OCI-LY7 (cell line): ENCODE results near the gene OR10A6. TPM values are rescaled to one million over a fixed set of nuclear protein-coding genes. Genes with fewer than 3 reads are reported as not detected.

Experiments used
- BruUV-seq: library from RNA; stranded (reverse); fragments of 400-500 nt; replicated peaks from 2 replicates; lab custom pipeline; 2021; lab: Mats Ljungman, UMichigan
- CTCF ChIA-PET: fragments of 300-600 bp; sonication (Branson Sonifier 250); formaldehyde crosslinking; loops from one replicate; lab custom pipeline; 2022; ENCODE audit warnings: antibody characterized with exemption; ENCODE audit not compliant: unreplicated experiment; lab: Charles Lee
- POLR2A ChIA-PET: fragments of 300-600 bp; sonication (Branson Sonifier 250); formaldehyde crosslinking; loops from one replicate; lab custom pipeline; 2022; ENCODE audit warnings: antibody characterized with exemption; lab: Charles Lee
- DNase-seq: peaks from one replicate; pipeline ENCODE4 v3.0.0-alpha.2; 2015; ENCODE audit warnings: low spot score
- H2AFZ ChIP-seq: fragments of 200-600 bp; sonication (generic), shearing (Covaris generic); 2 replicates; pipeline ENCODE4 v1.6.1; 2014; ENCODE audit warnings: mild to moderate bottlenecking, antibody characterized with exemption, low read length, moderate library complexity
- H3K27ac ChIP-seq: fragments of 200-600 bp; sonication (generic); 2 replicates; pipeline ENCODE4 v1.5.1; 2014; ENCODE audit warnings: mixed run types, low read depth, mild to moderate bottlenecking, moderate library complexity, low read length, inconsistent platforms; ENCODE audit not compliant: poor library complexity, severe bottlenecking
- H3K36me3 ChIP-seq: fragments of 200-600 bp; sonication (generic); 2 replicates; pipeline ENCODE4 v1.6.1; 2014; ENCODE audit warnings: mild to moderate bottlenecking, antibody characterized with exemption, low read length, moderate library complexity, mixed read lengths; ENCODE audit not compliant: insufficient read depth
- H3K4me1 ChIP-seq: fragments of 200-600 bp; sonication (generic); 2 replicates; pipeline ENCODE4 v1.5.1; 2014; ENCODE audit warnings: mild to moderate bottlenecking, low read length; ENCODE audit not compliant: insufficient read depth, poor library complexity, severe bottlenecking
- H3K4me2 ChIP-seq: fragments of 200-600 bp; sonication (generic); 2 replicates; pipeline ENCODE4 v1.6.1; 2014; ENCODE audit warnings: mild to moderate bottlenecking, low read length
- H3K4me3 ChIP-seq: fragments of 200-600 bp; sonication (generic); 2 replicates; pipeline ENCODE4 v1.5.1; 2014; ENCODE audit warnings: mild to moderate bottlenecking, low read depth, low read length; ENCODE audit not compliant: poor library complexity, severe bottlenecking
- H3K79me2 ChIP-seq: fragments of 200-600 bp; sonication (generic); 2 replicates; pipeline ENCODE4 v1.6.1; 2016; ENCODE audit warnings: low read depth, mild to moderate bottlenecking, low read length, moderate library complexity, mixed read lengths; ENCODE audit not compliant: insufficient read depth
- H3K9me2 ChIP-seq: fragments of 200-600 bp; sonication (generic); 2 replicates; pipeline ENCODE4 v1.6.1; 2016; ENCODE audit warnings: mild to moderate bottlenecking, low read length, mixed read lengths; ENCODE audit not compliant: insufficient read depth
- H3K9me3 ChIP-seq: fragments of 200-600 bp; sonication (generic); 2 replicates; pipeline ENCODE4 v1.6.1; 2014; ENCODE audit warnings: mild to moderate bottlenecking, mixed run types, low read length, mixed read lengths
- H4K20me1 ChIP-seq: fragments of 200-600 bp; sonication (generic); 2 replicates; pipeline ENCODE4 v1.6.1; 2014; ENCODE audit warnings: mild to moderate bottlenecking, antibody characterized with exemption, low read length, moderate library complexity, mixed read lengths; ENCODE audit not compliant: insufficient read depth
- CTCF ChIP-seq: fragments of 200-600 bp; sonication (generic); conservative IDR thresholded peaks from 2 replicates; pipeline ENCODE4 v1.5.1; 2014; ENCODE audit warnings: mild to moderate bottlenecking, antibody characterized with exemption, low read length, moderate library complexity, mixed read lengths
- EZH2phosphoT487 ChIP-seq: fragments of 200-600 bp; sonication (generic); IDR thresholded peaks from 2 replicates; pipeline ENCODE4 v1.6.1; 2018; ENCODE audit warnings: low read depth, borderline replicate concordance, mild to moderate bottlenecking, mixed run types, antibody characterized with exemption, low read length, moderate library complexity, mixed read lengths
- intact Hi-C: fragments of 100-400 bp; cut with micrococcal nuclease; formaldehyde crosslinking; loops from one replicate; pipeline ENCODE4 v1.10.0; 2022; ENCODE audit not compliant: unreplicated experiment
- total RNA-seq, 2 experiments: library from RNA; depleted of rRNA in 1 of 2; stranded (reverse); fragments of >200 nt in 1 of 2; shearing (Covaris generic) in 1 of 2; gene quantifications; 2 replicates each; pipeline ENCODE4 v1.2.3, GENCODE V29; 2014 to 2022

OR10A6 gene
- total RNA-seq, 2 experiments from 2014 or later, result not detected

- no TSS peak for BruUV-seq
- intact Hi-C loops, result no loop called here
- H3K27ac ChIP-seq, result no peak overlapping the region
- no peaks in the 10 kb centered on the region for H3K9me2 ChIP-seq
- H3K4me2 ChIP-seq, result no peak overlapping the region
- DNase-seq, result no peak
- TF ChIP-seq EZH2phosphoT487, result no peak
- TF ChIP-seq CTCF, result no peak
- H3K9me3 ChIP-seq, result no peaks in the 10 kb centered on the region
- no peak overlapping the region for H2AFZ ChIP-seq
- H3K36me3 ChIP-seq, result no peaks in the 10 kb centered on the region
- ChIA-PET CTCF (no interaction called here), POLR2A (interaction anchor here (0.6 to 3.9 kb wide), 6 partner anchors 9 to 1736 kb away, joined by 3 to 29 read pairs (median 4); partner anchors contain the start of genes CNGA4, EIF3F and NLRP10)
- peaks cover 6% of the 10 kb centered on the region for H3K4me1 ChIP-seq
- H4K20me1 ChIP-seq, result no peaks in the 10 kb centered on the region
- H3K79me2 ChIP-seq, result no peaks in the 10 kb centered on the region
- no peak overlapping the region for H3K4me3 ChIP-seq
Observed at GRCh38 chr11:7974668-7975067, 43.6 kb upstream of the OR10A6 start.

- TF ChIP-seq EZH2phosphoT487 (no peak), CTCF (no peak)
- no TSS peak for BruUV-seq
- Histone ChIP-seq H3K9me2 (no peaks in the 10 kb centered on the region), H3K9me3 (no peaks in the 10 kb centered on the region), H3K36me3 (no peaks in the 10 kb centered on the region), H3K4me1 (peaks cover 6% of the 10 kb centered on the region), H4K20me1 (no peaks in the 10 kb centered on the region), H3K79me2 (no peaks in the 10 kb centered on the region), H3K4me3 (no peak overlapping the region), H3K4me2 (no peak overlapping the region), H2AFZ (no peak overlapping the region), H3K27ac (no peak overlapping the region)
- CTCF ChIA-PET, result no interaction called here
- intact Hi-C loops, result no loop called here
- POLR2A ChIA-PET, result no interaction called here
- no peak for DNase-seq
Observed at GRCh38 chr11:7973011-7973410, 41.9 kb upstream of the OR10A6 start.

- H3K27ac ChIP-seq, result no peak overlapping the region
- no TSS peak for BruUV-seq
- H3K4me1 ChIP-seq, result no peaks in the 10 kb centered on the region
- H3K79me2 ChIP-seq, result no peaks in the 10 kb centered on the region
- no peak for TF ChIP-seq CTCF
- no peak for TF ChIP-seq EZH2phosphoT487
- H3K9me2 ChIP-seq, result no peaks in the 10 kb centered on the region
- DNase-seq, result no peak
- no peak overlapping the region for H3K4me3 ChIP-seq
- H3K4me2 ChIP-seq, result no peak overlapping the region
- intact Hi-C loops, result no loop called here
- ChIA-PET CTCF (no interaction called here), POLR2A (no interaction called here)
- no peaks in the 10 kb centered on the region for H4K20me1 ChIP-seq
- H2AFZ ChIP-seq, result no peak overlapping the region
- H3K9me3 ChIP-seq, result no peaks in the 10 kb centered on the region
- H3K36me3 ChIP-seq, result no peaks in the 10 kb centered on the region
Observed at GRCh38 chr11:7971846-7972245, 40.8 kb upstream of the OR10A6 start.
